HCT116 (cell line): ENCODE data around the gene FOXB1. TPM values are rescaled to one million over a fixed set of nuclear protein-coding genes. Genes with fewer than 3 reads are reported as not detected.

ENCODE experiments used
- ATAC-seq: fragments of 200-7000 bp; cut with Tn5 transposase; 2 replicates; pipeline ENCODE4 v1.9.1; 2020; ENCODE audit warnings: mild to moderate bottlenecking, moderate library complexity
- BruUV-seq: library from RNA; stranded (reverse); fragments of 400-500 nt; replicated peaks from 2 replicates; lab custom pipeline; 2021; lab: Mats Ljungman, UMichigan
- CTCF ChIA-PET: fragments of 300-600 bp; sonication (Branson Sonifier 250); formaldehyde crosslinking; loops from one replicate; lab custom pipeline; 2021; ENCODE audit warnings: antibody characterized with exemption; lab: Charles Lee
- POLR2A ChIA-PET: fragments of 300-600, 350-600 bp; sonication (Branson Sonifier 250); formaldehyde crosslinking; loops from one replicate; lab custom pipeline; 2021; ENCODE audit warnings: antibody characterized with exemption; lab: Charles Lee
- RAD21 ChIA-PET, 2 experiments: fragments of 300-600 bp; sonication (Branson Sonifier 250); formaldehyde crosslinking; loops; one replicate each; lab custom pipeline; 2023; ENCODE audit warnings: low total read pairs in 2 of 2; ENCODE audit not compliant: uncharacterized antibody in 2 of 2, unreplicated experiment in 2 of 2, low non-redundant PET in 1 of 2; lab: Charles Lee
- DNase-seq: peaks from one replicate; pipeline ENCODE4 v3.0.0-alpha.2; 2010; ENCODE audit warnings: low read depth, low spot score
- H2AFZ ChIP-seq: fragments of 200-600 bp; shearing (Covaris generic), sonication (generic); 2 replicates; pipeline ENCODE4 v1.6.1; 2017; ENCODE audit warnings: low read depth, mixed run types, mixed read lengths, antibody characterized with exemption, low read length; ENCODE audit not compliant: poor library complexity, severe bottlenecking
- H3K27ac ChIP-seq: 2 replicates; pipeline ENCODE4 v1.5.1; 2012; ENCODE audit warnings: low read depth, low read length
- H3K27me3 ChIP-seq: fragments of 200-600 bp; sonication (generic); 2 replicates; pipeline ENCODE4 v1.6.1; 2016; ENCODE audit warnings: mixed run types, low read length, mixed read lengths; ENCODE audit not compliant: insufficient read depth
- H3K36me3 ChIP-seq, 2 experiments: fragments of 200-500 bp in 1 of 2; fragments of 200-600 bp in 1 of 2; sonication (Bioruptor generic) in 1 of 2; sonication (generic) in 1 of 2; 2 replicates each; pipeline versions ENCODE4 v1.5.1 to v1.6.1; 2014 to 2016; ENCODE audit warnings: low read length in 2 of 2, inconsistent platforms in 1 of 2, mixed read lengths in 1 of 2, mixed run types in 1 of 2; ENCODE audit not compliant: insufficient read depth in 2 of 2, control insufficient read depth in 1 of 2
- H3K4me1 ChIP-seq, 2 experiments: fragments of 200-600 bp in 1 of 2; sonication (generic) in 1 of 2; 2 replicates each; pipeline versions ENCODE4 v1.5.1 to v1.6.1; 2012 to 2017; ENCODE audit warnings: low read length in 2 of 2, inconsistent platforms in 1 of 2, mild to moderate bottlenecking in 1 of 2, mixed read lengths in 1 of 2, mixed run types in 1 of 2, moderate library complexity in 1 of 2; ENCODE audit not compliant: insufficient read depth in 2 of 2, control insufficient read depth in 1 of 2
- H3K4me2 ChIP-seq: fragments of 200-600 bp; sonication (generic); 2 replicates; pipeline ENCODE4 v1.6.1; 2017; ENCODE audit warnings: mixed run types, low read length, mixed read lengths
- H3K4me3 ChIP-seq, 2 experiments: fragments of 200-600 bp in 1 of 2; sonication (generic) in 1 of 2; replicated peaks in 1 of 2; 2 replicates each; pipeline ENCODE4 v1.5.1; 2011 to 2016; ENCODE audit warnings: low read length in 2 of 2, control low read depth in 1 of 2, low read depth in 1 of 2, mild to moderate bottlenecking in 1 of 2, mixed read lengths in 1 of 2, mixed run types in 1 of 2
- H3K79me2 ChIP-seq: fragments of 200-600 bp; sonication (generic); 2 replicates; pipeline ENCODE4 v1.6.1; 2017; ENCODE audit warnings: mild to moderate bottlenecking, mixed run types, low read length, moderate library complexity, mixed read lengths; ENCODE audit not compliant: insufficient read depth
- H3K9ac ChIP-seq: fragments of 200-600 bp; sonication (generic); 2 replicates; pipeline ENCODE4 v1.6.1; 2016; ENCODE audit warnings: low read length, mixed read lengths
- H3K9me2 ChIP-seq: fragments of 200-600 bp; sonication (generic), shearing (Covaris generic); 2 replicates; pipeline ENCODE4 v1.6.1; 2017; ENCODE audit warnings: mixed run types, mild to moderate bottlenecking, moderate library complexity; ENCODE audit not compliant: insufficient read depth
- H3K9me3 ChIP-seq, 2 experiments: fragments of 200-500 bp in 1 of 2; fragments of 200-600 bp in 1 of 2; sonication (Bioruptor generic) in 1 of 2; sonication (generic) in 1 of 2; 2 replicates each; pipeline ENCODE4 v1.6.1; 2014 to 2017; ENCODE audit warnings: low read length in 2 of 2, mixed read lengths in 2 of 2, inconsistent platforms in 1 of 2, low read depth in 1 of 2, mild to moderate bottlenecking in 1 of 2, mixed run types in 1 of 2, moderate library complexity in 1 of 2; ENCODE audit not compliant: control insufficient read depth in 1 of 2, insufficient read depth in 1 of 2
- H4K20me1 ChIP-seq: fragments of 200-600 bp; sonication (generic), shearing (Covaris generic); 2 replicates; pipeline ENCODE4 v1.6.1; 2017; ENCODE audit warnings: mixed run types, mild to moderate bottlenecking, moderate library complexity; ENCODE audit not compliant: insufficient read depth
- CBX3 ChIP-seq: IDR thresholded peaks from 2 replicates; pipeline ENCODE4 v1.6.1; 2012; ENCODE audit warnings: low read depth
- CEBPB ChIP-seq: IDR thresholded peaks from 2 replicates; pipeline ENCODE4 v1.6.1; 2012; ENCODE audit warnings: low read depth
- ELF1 ChIP-seq: IDR thresholded peaks from 2 replicates; pipeline ENCODE4 v1.6.1; 2012; ENCODE audit warnings: low read depth, borderline replicate concordance
- FOSL1 ChIP-seq: IDR thresholded peaks from 2 replicates; pipeline ENCODE4 v1.6.1; 2012; ENCODE audit warnings: low read depth
- TCF7L2 ChIP-seq: IDR thresholded peaks from 2 replicates; pipeline ENCODE4 v1.7.0; 2011; ENCODE audit warnings: borderline replicate concordance, inconsistent platforms; ENCODE audit not compliant: insufficient read depth, insufficient read length; ENCODE audit errors: extremely low read depth
- YY1 ChIP-seq: IDR thresholded peaks from 2 replicates; pipeline ENCODE4 v1.6.1; 2011; ENCODE audit warnings: low read length, low read depth, moderate library complexity, mild to moderate bottlenecking; ENCODE audit not compliant: insufficient replicate concordance; ENCODE audit errors: extremely low read depth
- ZBTB33 ChIP-seq: IDR thresholded peaks from 2 replicates; pipeline ENCODE4 v1.6.1; 2011; ENCODE audit warnings: mild to moderate bottlenecking, low read length, moderate library complexity; ENCODE audit not compliant: insufficient replicate concordance; ENCODE audit errors: extremely low read depth
- ZFX ChIP-seq: fragments of 450-650 bp; IDR thresholded peaks from 2 replicates; pipeline ENCODE4 v1.6.1; 2017
- intact Hi-C: fragments of 100-400 bp; cut with micrococcal nuclease; formaldehyde crosslinking; loops from 2 replicates; pipeline ENCODE4 v1.10.0; 2022
- total RNA-seq: library from RNA; stranded (reverse); gene quantifications from one replicate; pipeline ENCODE4 v1.2.1, GENCODE V29; 2021; ENCODE audit not compliant: unreplicated experiment

FOXB1 gene
- total RNA-seq, 1 experiment from 2014 or later, result not detected

- CTCF ChIA-PET, result no interaction called here
- no peak overlapping the region for H3K4me2 ChIP-seq
- intact Hi-C loops, result no loop called here
Observed at GRCh38 chr15:60010858-60011257, 6.7 kb downstream of the FOXB1 start.

GRCh38 chr15:60012695-60013094 is 8.6 kb downstream of the FOXB1 start:
- no peak for ATAC-seq
- no peak for TF ChIP-seq CBX3
- no peak for TF ChIP-seq FOSL1
- no peak for TF ChIP-seq TCF7L2
- no peak for TF ChIP-seq CEBPB
- TF ChIP-seq ELF1, result no peak
- no peak for TF ChIP-seq ZBTB33
- TF ChIP-seq YY1, result no peak
- TF ChIP-seq, all 23 proteins: peak for 0
- Histone ChIP-seq H3K27me3 (peaks cover 56% of the 10 kb centered on the region), H3K27ac (no peak overlapping the region), H3K9me3 (no peaks in the 10 kb centered on the region), H3K4me3 (no peak overlapping the region), H3K4me1 (no peaks in the 10 kb centered on the region), H3K36me3 (no peaks in the 10 kb centered on the region), H3K79me2 (no peaks in the 10 kb centered on the region), H4K20me1 (no peaks in the 10 kb centered on the region), H3K4me2 (no peak overlapping the region), H3K9me2 (no peaks in the 10 kb centered on the region), H2AFZ (no peak overlapping the region), H3K9ac (no peak overlapping the region)
- DNase-seq, result no peak
- POLR2A ChIA-PET, result no interaction called here
- BruUV-seq, result no TSS peak
- intact Hi-C loops, result no loop called here
- CTCF ChIA-PET, result no interaction called here
- RAD21 ChIA-PET, result no interaction called here

More at GRCh38 chr15:60010858-60011257, 6.7 kb downstream of the FOXB1 start:
- DNase-seq (no peak), ATAC-seq (no peak)
- no TSS peak for BruUV-seq
- Histone ChIP-seq H3K27ac (no peak overlapping the region), H3K36me3 (no peaks in the 10 kb centered on the region), H3K9me3 (no peaks in the 10 kb centered on the region), H3K4me1 (no peaks in the 10 kb centered on the region), H3K9me2 (no peaks in the 10 kb centered on the region), H3K27me3 (peaks cover 69% of the 10 kb centered on the region), H3K9ac (no peak overlapping the region), H2AFZ (no peak overlapping the region), H4K20me1 (no peaks in the 10 kb centered on the region), H3K4me3 (no peak overlapping the region), H3K79me2 (no peaks in the 10 kb centered on the region)
- ChIA-PET RAD21 (no interaction called here), POLR2A (no interaction called here)
- no peak for TF ChIP-seq ZFX
- no peak for TF ChIP-seq TCF7L2
- no peak for TF ChIP-seq FOSL1
